ENCODE measurements around the gene STK35.
"Not testable (repeated sequence)": the region's sequence is repeated elsewhere in the genome, so short reads cannot be mapped to it uniquely, and the experiment has no call there.

The STK35 gene

GRCh38 chr20:2163757-2164156 is 62.1 kb downstream of the STK35 start:
- DNase-seq: no peak

- no peak for DNase-seq
Measured at GRCh38 chr20:2164421-2164820, 62.8 kb downstream of the STK35 start.

- no peak for DNase-seq
Measured at GRCh38 chr20:2164966-2165365, 63.3 kb downstream of the STK35 start.

- no peak for DNase-seq
Measured at GRCh38 chr20:2165871-2166270, 64.2 kb downstream of the STK35 start.

- DNase-seq: no peak
Measured at GRCh38 chr20:2167112-2167511, 65.5 kb downstream of the STK35 start.

GRCh38 chr20:2168946-2169345 is 67.3 kb downstream of the STK35 start:
- no peak for DNase-seq

- DNase-seq: no peak
Measured at GRCh38 chr20:2169456-2170088, 67.9 kb downstream of the STK35 start.

- DNase-seq: no peak
Measured at GRCh38 chr20:2170404-2170803, 68.8 kb downstream of the STK35 start.

- DNase-seq: no peak
Measured at GRCh38 chr20:2171266-2171790, 69.7 kb downstream of the STK35 start.

- DNase-seq: not testable (repeated sequence)
Measured at GRCh38 chr20:2171840-2172239, 70.2 kb downstream of the STK35 start.

GRCh38 chr20:2172305-2173175 is 70.9 kb downstream of the STK35 start:
- peak; percentile 66 for DNase-seq

- DNase-seq: no peak
Measured at GRCh38 chr20:2173186-2173585, 71.6 kb downstream of the STK35 start.

- DNase-seq: no peak
Measured at GRCh38 chr20:2174067-2174466, 72.4 kb downstream of the STK35 start.

GRCh38 chr20:2176946-2177345 is 75.3 kb downstream of the STK35 start:
- no peak for DNase-seq

GRCh38 chr20:2178318-2179232 is 76.9 kb downstream of the STK35 start:
- DNase-seq: no peak

- no peak for DNase-seq
Measured at GRCh38 chr20:2179233-2179580, 77.6 kb downstream of the STK35 start.

GRCh38 chr20:2179949-2180348 is 78.3 kb downstream of the STK35 start:
- no peak for DNase-seq

- DNase-seq: no peak
Measured at GRCh38 chr20:2183381-2183780, 81.8 kb downstream of the STK35 start.

GRCh38 chr20:2184933-2185332 is 83.3 kb downstream of the STK35 start:
- not testable (repeated sequence) for DNase-seq

- DNase-seq: no peak
Measured at GRCh38 chr20:2195614-2196013, 94.0 kb downstream of the STK35 start.

GRCh38 chr20:2197166-2197565 is 95.5 kb downstream of the STK35 start:
- no peak for DNase-seq
